GM20431 (cell line): ENCODE data around the gene ADNP.

ENCODE experiments used
- in situ Hi-C: fragments of 300-500 bp; cut with MseI, MboI; formaldehyde crosslinking; loops from one replicate; pipeline ENCODE4 v1.15.0; 2020; ENCODE audit warnings: low sequenced_read_pairs; ENCODE audit not compliant: unreplicated experiment

The ADNP gene

DNA sequence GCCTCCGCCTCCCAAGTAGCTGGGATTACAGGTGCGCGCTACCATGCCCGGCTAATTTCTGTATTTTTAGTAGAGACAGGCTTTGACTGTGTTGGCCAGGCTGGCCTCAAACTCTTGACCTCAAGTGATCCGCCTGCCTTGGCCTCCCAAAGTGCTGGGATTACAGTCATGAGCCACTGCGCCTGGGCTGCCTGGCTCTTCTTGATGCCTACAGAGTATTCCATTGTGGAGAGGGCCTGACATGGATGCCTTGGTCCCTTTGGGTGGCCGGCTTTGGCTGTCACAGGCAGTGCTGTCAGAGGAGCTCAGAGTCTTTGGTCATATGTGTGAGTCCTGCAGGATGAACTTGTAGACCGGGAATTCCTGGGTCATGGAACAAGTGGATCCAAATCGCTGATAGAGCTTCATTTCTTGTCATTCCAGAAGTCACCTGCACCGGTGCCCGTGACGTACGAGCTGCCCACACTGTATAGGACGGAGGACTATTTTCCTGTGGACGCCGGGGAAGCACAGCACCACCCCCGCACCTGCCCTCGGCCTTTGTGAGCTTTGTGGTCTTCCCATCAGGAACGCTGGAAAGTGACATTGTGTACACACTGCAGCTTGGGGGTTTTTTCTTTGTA lies 55.1 kb downstream of the ADNP start:
- in situ Hi-C loops = no loop called here

- in situ Hi-C loops = no loop called here
Measured at GRCh38 chr20:50874758-50875665, 56.2 kb downstream of the ADNP start.

GRCh38 chr20:50874111-50874757 lies 57.0 kb downstream of the ADNP start:
- in situ Hi-C loops = no loop called here

- in situ Hi-C loops = no loop called here
Measured at GRCh38 chr20:50873585-50873984, 57.7 kb downstream of the ADNP start.

DNA sequence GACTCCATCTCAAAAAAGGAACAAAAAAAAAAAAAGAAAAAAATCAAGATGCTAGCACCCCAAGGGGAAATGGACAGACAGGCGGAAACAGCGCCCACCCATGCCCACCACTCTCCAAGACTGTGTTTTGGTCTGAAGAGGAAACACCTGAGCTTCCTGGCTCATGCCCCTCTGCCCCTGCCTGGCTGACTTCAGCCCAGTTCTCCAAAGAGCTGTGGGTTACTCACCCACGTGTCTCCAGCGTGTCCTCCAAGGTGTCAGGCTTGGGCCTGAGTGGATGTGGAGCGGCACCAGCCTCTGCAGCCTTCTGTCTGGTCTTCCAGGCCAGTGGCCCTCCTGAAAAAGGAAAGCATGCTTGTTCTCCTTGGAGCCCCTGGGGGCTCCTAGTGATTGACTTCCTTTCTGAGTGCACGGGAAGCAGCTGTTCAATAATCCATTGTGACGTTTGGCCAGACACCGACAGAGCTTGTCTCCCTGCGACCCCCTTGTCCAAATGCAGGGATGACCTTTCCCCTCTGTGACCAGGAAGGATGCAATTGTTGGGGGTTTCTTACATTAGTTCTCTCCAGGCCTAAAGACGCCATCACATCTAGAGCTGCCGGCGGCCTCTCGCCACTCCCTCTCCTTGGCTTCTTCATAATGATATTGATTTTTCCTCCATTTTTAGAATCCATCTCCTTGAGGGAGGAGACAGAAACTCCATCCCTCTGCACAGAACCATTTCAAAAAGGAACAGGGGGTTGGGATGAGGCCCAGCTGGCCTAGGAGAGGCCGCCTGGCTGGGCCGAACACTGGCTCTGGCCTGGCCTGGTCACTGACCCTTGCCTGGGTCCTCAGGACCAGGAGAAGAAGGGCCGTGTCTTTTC lies 58.4 kb downstream of the ADNP start:
- in situ Hi-C loops = no loop called here

- in situ Hi-C loops = no loop called here
Measured at GRCh38 chr20:50870561-50871161, 60.6 kb downstream of the ADNP start.

GRCh38 chr20:50868509-50869495 lies 62.4 kb downstream of the ADNP start:
- in situ Hi-C loops = no loop called here

- in situ Hi-C loops = no loop called here
Measured at GRCh38 chr20:50867805-50868204, 63.4 kb downstream of the ADNP start.

- in situ Hi-C loops = no loop called here
Measured at GRCh38 chr20:50866831-50867230, 64.4 kb downstream of the ADNP start.

- in situ Hi-C loops = no loop called here
Measured at GRCh38 chr20:50866036-50866685, 65.1 kb downstream of the ADNP start.

DNA sequence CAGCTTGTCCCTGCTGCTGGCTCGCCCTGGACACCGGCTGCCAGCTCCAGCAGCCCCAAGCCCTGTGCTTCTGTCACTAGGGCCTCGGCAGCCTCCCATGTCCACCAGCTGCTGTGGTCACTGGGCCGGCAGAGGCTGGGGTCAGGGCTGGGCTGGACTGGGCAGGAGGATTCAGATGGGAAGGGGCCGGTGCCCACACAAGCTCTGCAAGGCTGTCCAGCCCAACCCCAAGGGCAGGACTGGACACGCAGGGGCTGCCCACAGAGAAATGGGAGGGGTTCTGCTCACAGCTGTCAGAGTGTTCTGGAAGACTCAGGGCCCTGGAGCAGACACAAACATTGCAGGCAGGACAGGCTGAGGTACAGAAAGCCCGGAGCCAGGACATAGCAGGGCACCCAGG lies 65.6 kb downstream of the ADNP start:
- in situ Hi-C loops = no loop called here

DNA sequence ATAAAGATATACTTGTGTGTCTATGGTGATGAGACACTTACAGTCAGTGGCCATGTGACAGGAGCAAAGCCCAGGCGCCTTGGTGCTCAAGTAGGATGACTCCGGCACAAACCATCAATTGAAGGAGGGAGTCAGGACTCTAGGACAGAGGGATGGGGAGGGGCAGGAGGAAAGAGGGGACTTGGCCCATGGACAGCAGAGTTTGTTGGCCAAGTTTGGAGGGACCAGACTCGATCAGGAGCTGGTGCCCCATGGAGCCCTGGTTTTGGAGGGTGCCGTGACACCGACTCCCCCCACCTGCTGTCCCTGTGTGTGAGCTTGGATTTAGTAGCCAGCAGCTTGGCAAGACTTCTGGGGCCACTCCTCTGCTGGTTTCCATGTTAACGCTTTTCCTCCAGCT lies 66.1 kb downstream of the ADNP start:
- in situ Hi-C loops = no loop called here

GRCh38 chr20:50862546-50862945 lies 68.7 kb downstream of the ADNP start:
- in situ Hi-C loops = no loop called here

- in situ Hi-C loops = no loop called here
Measured at GRCh38 chr20:50861012-50861411, 70.2 kb downstream of the ADNP start.

DNA sequence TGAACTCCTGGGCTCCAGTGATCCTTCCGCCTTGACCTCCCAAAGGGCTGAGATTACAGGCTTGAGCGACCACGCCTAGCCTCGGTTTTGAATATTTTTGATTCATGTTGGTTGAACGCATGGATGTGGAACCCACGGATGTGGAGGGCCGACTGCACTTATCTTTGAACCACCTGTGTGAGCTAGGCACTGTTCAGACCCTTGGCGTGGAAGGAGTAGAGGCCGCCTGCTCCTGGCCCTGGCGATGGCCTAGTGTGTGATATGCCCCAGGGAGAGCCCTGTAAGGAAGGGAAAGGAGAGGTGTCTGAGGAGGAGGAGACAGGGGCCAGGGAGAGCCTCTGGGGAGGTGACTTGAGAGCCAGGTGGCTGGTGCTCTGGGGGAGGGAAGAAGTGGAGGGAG lies 72.1 kb downstream of the ADNP start:
- in situ Hi-C loops = no loop called here

DNA sequence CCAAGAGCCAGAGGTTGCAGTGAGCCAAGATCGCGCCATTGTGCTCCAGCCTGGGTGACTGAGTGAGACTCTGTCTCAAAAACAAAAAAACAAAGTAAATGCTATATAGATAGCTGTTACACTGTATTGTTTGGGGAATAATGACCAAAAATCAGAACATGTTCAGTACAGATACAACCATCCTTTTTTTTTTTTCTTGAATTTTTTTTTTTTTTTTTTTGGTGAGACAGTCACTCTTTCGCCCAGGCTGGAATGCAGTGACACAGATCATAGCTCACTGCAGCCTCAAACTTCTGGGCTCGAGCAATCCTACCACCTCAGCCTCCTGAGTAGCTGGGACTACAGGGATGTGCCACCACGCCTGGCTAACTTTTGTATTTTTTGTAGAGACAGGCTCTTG lies 72.7 kb downstream of the ADNP start:
- in situ Hi-C loops = no loop called here

DNA sequence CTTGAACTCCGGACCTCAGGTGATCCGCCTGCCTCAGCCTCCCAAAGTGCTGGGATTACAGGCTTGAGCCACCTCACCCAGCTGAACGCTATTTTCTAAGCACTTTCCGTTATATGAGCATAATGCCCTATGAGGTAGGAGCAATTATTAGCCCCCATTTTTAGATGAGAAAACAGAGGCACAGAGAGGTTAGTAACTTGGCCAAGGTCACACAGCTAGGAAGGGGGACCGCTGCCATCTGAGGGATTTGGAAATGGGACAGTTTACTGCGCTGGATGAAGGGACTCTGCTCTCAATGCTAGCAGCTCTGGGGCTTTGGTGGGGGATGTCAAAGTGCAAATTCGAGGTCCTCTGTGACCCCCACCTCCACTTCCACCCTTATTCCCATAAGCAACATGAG lies 73.9 kb downstream of the ADNP start:
- in situ Hi-C loops = no loop called here

DNA sequence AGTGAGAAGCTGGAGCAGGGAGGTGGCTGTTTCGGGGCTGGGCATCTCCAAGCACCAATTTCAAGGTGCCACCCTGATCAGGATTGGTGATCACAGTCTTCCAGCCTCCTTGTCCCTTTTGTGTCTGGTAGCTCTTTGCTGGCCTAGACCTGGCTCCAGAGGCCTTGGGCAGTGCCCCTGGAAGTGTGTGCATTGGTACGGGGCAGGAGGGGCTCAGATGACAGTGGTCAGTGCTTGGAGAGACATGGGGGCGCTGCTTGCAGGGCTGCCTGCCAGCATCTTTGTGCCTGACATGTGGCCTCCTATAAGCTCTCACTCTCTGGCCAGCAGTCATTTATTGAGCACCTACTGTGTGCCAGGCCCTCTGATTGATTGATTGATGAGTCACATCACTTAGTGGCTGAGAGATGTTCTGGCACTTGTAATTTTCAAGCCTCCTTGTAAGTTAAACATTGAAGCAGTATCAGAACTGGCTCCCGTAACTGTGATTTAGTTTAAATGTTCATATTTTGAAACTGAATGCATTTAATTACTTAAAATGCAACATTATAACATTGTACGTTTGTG lies 74.7 kb downstream of the ADNP start:
- in situ Hi-C loops = no loop called here
